Measurements from ENCODE around the gene WASHC3.

The WASHC3 gene

DNA sequence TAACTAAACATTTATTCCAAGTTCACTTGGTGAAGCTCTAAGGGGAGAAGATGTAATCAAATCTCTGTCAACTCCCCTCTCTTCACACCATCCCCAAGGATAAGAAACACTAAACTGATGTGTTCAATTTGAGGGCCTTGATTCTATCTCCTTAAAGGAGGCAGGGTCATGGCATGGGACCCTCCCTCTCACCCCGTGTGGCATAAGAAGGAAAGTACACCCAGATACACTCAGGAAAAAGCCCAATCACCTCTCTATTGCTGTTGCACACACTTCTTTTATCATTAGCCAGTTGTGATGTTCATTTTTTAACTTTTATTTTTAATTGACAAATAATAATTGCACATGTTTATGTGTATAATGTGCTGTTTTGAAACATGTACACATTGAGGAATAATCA is 35.1 kb downstream of the WASHC3 start (continued):
- TF ChIP-seq ZNF565 (CRISPR knock-in tag; conservative IDR thresholded peaks at IDR 0.05; ENCODE audit: low read depth) (no peak), GLIS3 (CRISPR knock-in tag; IDR thresholded peaks at IDR 0.05) (no peak), ESRRG (CRISPR knock-in tag; IDR thresholded peaks at IDR 0.05) (no peak), TSHZ2 (CRISPR knock-in tag; IDR thresholded peaks at IDR 0.05) (no peak), CSDC2 (CRISPR knock-in tag; IDR thresholded peaks at IDR 0.05) (no peak), ZNF70 (CRISPR knock-in tag; IDR thresholded peaks at IDR 0.05) (no peak), OSR1 (CRISPR knock-in tag; IDR thresholded peaks at IDR 0.05) (no peak)

GRCh38 chr12:102024765-102025164 is 37.0 kb downstream of the WASHC3 start:
- peak; percentile 79 for ATAC-seq
- TF ChIP-seq ISL1 (CRISPR knock-in tag; IDR thresholded peaks at IDR 0.05) (peak; percentile 85), TOX (CRISPR knock-in tag; IDR thresholded peaks at IDR 0.05; ENCODE audit: borderline replicate concordance) (no peak), OSR1 (CRISPR knock-in tag; IDR thresholded peaks at IDR 0.05) (no peak), PATZ1 (CRISPR knock-in tag; IDR thresholded peaks at IDR 0.05; ENCODE audit: borderline replicate concordance) (no peak), ZFP3 (CRISPR knock-in tag; IDR thresholded peaks at IDR 0.05) (no peak)

DNA sequence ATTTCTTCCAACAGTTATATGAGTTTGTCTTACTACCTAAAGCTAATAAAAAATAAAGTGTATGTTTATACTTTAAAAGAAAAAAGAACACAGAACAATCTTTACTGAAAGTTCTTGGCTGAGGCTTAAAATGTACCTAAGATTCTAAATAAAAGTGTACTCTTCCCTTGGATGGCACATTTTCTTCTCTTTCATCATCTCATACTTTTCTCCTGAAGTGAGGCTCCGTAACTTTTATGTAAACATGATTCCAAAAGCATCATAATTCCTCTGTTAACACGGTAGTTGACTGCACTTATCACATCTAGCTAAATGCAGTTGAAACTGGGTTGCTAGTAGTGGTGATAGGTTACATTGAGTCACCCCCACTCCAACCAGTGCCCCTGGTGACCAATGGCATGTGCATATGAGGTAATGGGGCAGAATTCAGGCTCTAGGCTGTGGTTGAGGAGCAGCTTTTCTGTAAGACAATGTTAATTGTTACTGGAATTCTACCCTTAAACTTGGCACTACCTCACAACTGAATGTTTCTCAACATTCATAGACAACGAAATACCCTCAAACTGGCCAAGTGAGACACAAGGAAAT is 38.4 kb downstream of the WASHC3 start:
- TF ChIP-seq GLIS3 (CRISPR knock-in tag; IDR thresholded peaks at IDR 0.05) (no peak), ZC3H10 (CRISPR knock-in tag; IDR thresholded peaks at IDR 0.05) (no peak), ZNF565 (CRISPR knock-in tag; conservative IDR thresholded peaks at IDR 0.05; ENCODE audit: low read depth) (no peak), POU6F1 (CRISPR knock-in tag; IDR thresholded peaks at IDR 0.05; ENCODE audit: borderline replicate concordance, low read depth) (no peak), ARNTL (CRISPR knock-in tag; IDR thresholded peaks at IDR 0.05; ENCODE audit: borderline replicate concordance, low read depth) (no peak), TCF4 (CRISPR knock-in tag; IDR thresholded peaks at IDR 0.05; ENCODE audit: borderline replicate concordance) (no peak), ZFP30 (CRISPR knock-in tag; IDR thresholded peaks at IDR 0.05) (no peak), RARB (CRISPR knock-in tag; IDR thresholded peaks at IDR 0.05) (no peak), BACH2 (CRISPR knock-in tag; IDR thresholded peaks at IDR 0.05; ENCODE audit: borderline replicate concordance) (no peak), CSRNP3 (CRISPR knock-in tag; IDR thresholded peaks at IDR 0.05) (no peak), TSHZ2 (CRISPR knock-in tag; IDR thresholded peaks at IDR 0.05) (no peak), ESRRG (CRISPR knock-in tag; IDR thresholded peaks at IDR 0.05) (no peak), ZNF70 (CRISPR knock-in tag; IDR thresholded peaks at IDR 0.05) (no peak), PPARA (CRISPR knock-in tag; IDR thresholded peaks at IDR 0.05; ENCODE audit: borderline replicate concordance) (no peak), TOX (CRISPR knock-in tag; IDR thresholded peaks at IDR 0.05; ENCODE audit: borderline replicate concordance) (no peak), ISL1 (CRISPR knock-in tag; IDR thresholded peaks at IDR 0.05) (no peak), CSDC2 (CRISPR knock-in tag; IDR thresholded peaks at IDR 0.05) (no peak), ZFP3 (CRISPR knock-in tag; IDR thresholded peaks at IDR 0.05) (no peak), SNAI2 (CRISPR knock-in tag; IDR thresholded peaks at IDR 0.05) (no peak)
- TF ChIP-seq, protein P1, sequence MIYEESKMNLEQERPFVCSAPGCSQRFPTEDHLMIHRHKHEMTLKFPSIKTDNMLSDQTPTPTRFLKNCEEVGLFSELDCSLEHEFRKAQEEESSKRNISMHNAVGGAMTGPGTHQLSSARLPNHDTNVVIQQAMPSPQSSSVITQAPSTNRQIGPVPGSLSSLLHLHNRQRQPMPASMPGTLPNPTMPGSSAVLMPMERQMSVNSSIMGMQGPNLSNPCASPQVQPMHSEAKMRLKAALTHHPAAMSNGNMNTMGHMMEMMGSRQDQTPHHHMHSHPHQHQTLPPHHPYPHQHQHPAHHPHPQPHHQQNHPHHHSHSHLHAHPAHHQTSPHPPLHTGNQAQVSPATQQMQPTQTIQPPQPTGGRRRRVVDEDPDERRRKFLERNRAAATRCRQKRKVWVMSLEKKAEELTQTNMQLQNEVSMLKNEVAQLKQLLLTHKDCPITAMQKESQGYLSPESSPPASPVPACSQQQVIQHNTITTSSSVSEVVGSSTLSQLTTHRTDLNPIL (CRISPR knock-in tag; IDR thresholded peaks at IDR 0.05; ENCODE audit: low read depth) = no peak
- ATAC-seq = peak; percentile 50; the same call in 2 of the 3 replicates
